ENCODE results near the gene LRRC4C. TPM values are rescaled to one million over a fixed set of nuclear protein-coding genes. Genes with fewer than 3 reads are reported as not detected.
A peak's percentile ranks its signal among the peaks of the same experiment; 100 is the strongest.

Gene LRRC4C
- total RNA-seq, 1 experiment from 2014 or later: 0.15 TPM

DNA sequence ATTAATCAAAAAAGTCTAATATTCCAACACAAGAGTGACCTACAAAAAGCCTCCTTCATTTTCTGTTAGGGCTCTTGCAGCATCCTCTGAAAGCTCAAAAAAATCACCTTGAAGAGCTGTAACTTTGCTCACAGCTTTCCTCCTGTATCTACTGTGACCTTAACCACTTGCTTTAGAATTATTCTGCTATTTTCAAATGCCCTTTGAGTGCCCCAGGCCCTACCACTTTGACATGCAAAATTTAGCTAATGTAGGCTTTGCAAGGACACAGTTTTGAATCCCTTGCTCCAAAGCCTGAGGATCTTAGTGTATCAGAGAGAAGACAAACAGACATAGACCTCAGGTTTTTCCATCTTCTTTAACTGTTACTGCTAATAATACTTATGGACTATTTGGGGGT is 253.1 kb downstream of the LRRC4C start:
- no TSS peak for BruUV-seq (replicated peaks)

GRCh38 chr11:41201156-41201555 is 258.3 kb downstream of the LRRC4C start:
- H3K27ac ChIP-seq (ENCODE audit: low read length): no peak overlapping the region
- in situ Hi-C loops (cut with HindIII; ENCODE audit: low pct_unique_long_range_greater_than_20kb, low sequenced_read_pairs): no loop called here
- no TSS peak for BruUV-seq (replicated peaks)
- H3K9me3 ChIP-seq (ENCODE audit: control insufficient read depth, insufficient read depth, low read depth, low read length): no peaks in the 10 kb centered on the region
- H3K4me3 ChIP-seq (ENCODE audit: low read depth in 2 of 2, low read length in 2 of 2): no peak overlapping the region
- ChIA-PET CTCF (interaction anchor here (0.6 to 0.7 kb wide), 2 partner anchors 564 to 894 kb away, joined by 4 to 5 read pairs; no protein-coding TSS in a partner anchor), POLR2A (no interaction called here)
- H3K27me3 ChIP-seq (ENCODE audit: control insufficient read depth, insufficient read depth, low read length): no peaks in the 10 kb centered on the region
- no peaks in the 10 kb centered on the region for H3K36me3 ChIP-seq (ENCODE audit: control insufficient read depth, insufficient read depth, low read length)
- DNase-seq (ENCODE audit: low read depth, low spot score) (peak; percentile 12), ATAC-seq (no peak)
- no peak for TF ChIP-seq REST (IDR thresholded peaks at IDR 0.05; ENCODE audit: insufficient read depth in 1 of 2, low read depth in 2 of 2, low read length in 1 of 2)
- peak; percentile 65; the same call in 1 of the 2 replicates for TF ChIP-seq CTCF (IDR thresholded peaks at IDR 0.05)
- no peak for TF ChIP-seq TCF7L2 (IDR thresholded peaks at IDR 0.05; ENCODE audit: low read depth, low read length)
- TF ChIP-seq POLR2AphosphoS5 (IDR thresholded peaks at IDR 0.05; ENCODE audit: low read depth, low read length): no peak
- intact Hi-C loops (cut with micrococcal nuclease; ENCODE audit: unreplicated experiment): no loop called here
- no peaks in the 10 kb centered on the region for H3K4me1 ChIP-seq (ENCODE audit: control insufficient read depth, insufficient read depth, low read length)

More for the DNA sequence above, 253.1 kb downstream of the LRRC4C start:
- Histone ChIP-seq H3K9me3 (ENCODE audit: control insufficient read depth, insufficient read depth, low read depth, low read length) (no peaks in the 10 kb centered on the region), H3K27me3 (ENCODE audit: control insufficient read depth, insufficient read depth, low read length) (no peaks in the 10 kb centered on the region), H3K27ac (ENCODE audit: low read length) (no peak overlapping the region), H3K36me3 (ENCODE audit: control insufficient read depth, insufficient read depth, low read length) (no peaks in the 10 kb centered on the region), H3K4me1 (ENCODE audit: control insufficient read depth, insufficient read depth, low read length) (no peaks in the 10 kb centered on the region), H3K4me3 (ENCODE audit: low read depth in 2 of 2, low read length in 2 of 2) (no peak overlapping the region)
- POLR2A ChIA-PET: no interaction called here
- no peak for TF ChIP-seq REST (IDR thresholded peaks at IDR 0.05; ENCODE audit: insufficient read depth in 1 of 2, low read depth in 2 of 2, low read length in 1 of 2)
- no peak for TF ChIP-seq TCF7L2 (IDR thresholded peaks at IDR 0.05; ENCODE audit: low read depth, low read length)
- no peak for TF ChIP-seq POLR2AphosphoS5 (IDR thresholded peaks at IDR 0.05; ENCODE audit: low read depth, low read length)
- TF ChIP-seq CTCF (IDR thresholded peaks at IDR 0.05): no peak
- no peak for TF ChIP-seq SIN3A (IDR thresholded peaks at IDR 0.05; ENCODE audit: borderline replicate concordance, insufficient read depth, low read depth, low read length)
- CTCF ChIA-PET: no interaction called here
- in situ Hi-C loops (cut with HindIII; ENCODE audit: low pct_unique_long_range_greater_than_20kb, low sequenced_read_pairs): no loop called here
- intact Hi-C loops (cut with micrococcal nuclease; ENCODE audit: unreplicated experiment): no loop called here
- no peak for ATAC-seq
- DNase-seq (ENCODE audit: low read depth, low spot score): no peak

Data from Panc1 (cell line).